OCI-LY1 (cell line): ENCODE results near the gene DUSP5.

Source experiments
- H2AFZ ChIP-seq: fragments of 200-600 bp; sonication (generic), shearing (Covaris generic); 2 replicates; pipeline ENCODE4 v1.6.0; 2014; ENCODE audit warnings: antibody characterized with exemption, mild to moderate bottlenecking, low read length
- H3F3A ChIP-seq: fragments of 200-600 bp; sonication (generic), shearing (Covaris generic); 2 replicates; pipeline ENCODE4 v1.6.0; 2014; ENCODE audit warnings: mild to moderate bottlenecking, antibody characterized with exemption, low read length, moderate library complexity; ENCODE audit not compliant: insufficient read depth
- H3K27ac ChIP-seq: fragments of 200-600 bp; sonication (generic); 2 replicates; pipeline ENCODE4 v1.5.1; 2014; ENCODE audit warnings: low read length, mixed run types, mild to moderate bottlenecking, low read depth; ENCODE audit not compliant: poor library complexity, severe bottlenecking
- H3K27me3 ChIP-seq: fragments of 200-600 bp; sonication (generic); 2 replicates; pipeline ENCODE4 v1.6.0; 2014; ENCODE audit warnings: antibody characterized with exemption, mild to moderate bottlenecking, low read length, moderate library complexity; ENCODE audit not compliant: insufficient read depth
- H3K36me3 ChIP-seq: fragments of 200-600 bp; sonication (generic); 2 replicates; pipeline ENCODE4 v1.6.1; 2014; ENCODE audit warnings: mild to moderate bottlenecking, antibody characterized with exemption, low read length, moderate library complexity, mixed read lengths; ENCODE audit not compliant: insufficient read depth
- H3K4me1 ChIP-seq: fragments of 200-600 bp; sonication (generic); 2 replicates; pipeline ENCODE4 v1.5.1; 2014; ENCODE audit warnings: mild to moderate bottlenecking, low read length, moderate library complexity; ENCODE audit not compliant: insufficient read depth, severe bottlenecking
- H3K4me2 ChIP-seq: fragments of 200-600 bp; sonication (generic), shearing (Covaris generic); 2 replicates; pipeline ENCODE4 v1.6.1; 2014; ENCODE audit warnings: low read length
- H3K4me3 ChIP-seq: fragments of 200-600 bp; sonication (generic); 2 replicates; pipeline ENCODE4 v1.5.1; 2014; ENCODE audit warnings: low read length, low read depth, mild to moderate bottlenecking, mixed read lengths; ENCODE audit not compliant: poor library complexity, severe bottlenecking
- H3K79me2 ChIP-seq: fragments of 200-600 bp; shearing (Covaris generic); 2 replicates; pipeline ENCODE4 v1.6.1; 2016; ENCODE audit warnings: mixed run types, low read length, mixed read lengths; ENCODE audit not compliant: insufficient read depth
- H3K9ac ChIP-seq: fragments of 200-600 bp; sonication (generic), shearing (Covaris generic); 2 replicates; pipeline ENCODE4 v1.6.1; 2014; ENCODE audit warnings: mild to moderate bottlenecking, low read length, mixed read lengths
- H3K9me2 ChIP-seq: fragments of 200-600 bp; sonication (generic), shearing (Covaris generic); 2 replicates; pipeline ENCODE4 v1.6.1; 2014; ENCODE audit warnings: low read depth, mild to moderate bottlenecking, low read length, mixed read lengths
- H3K9me3 ChIP-seq: fragments of 200-600 bp; shearing (Covaris generic); 2 replicates; pipeline ENCODE4 v1.6.1; 2014; ENCODE audit warnings: low read length, mixed read lengths
- H4K20me1 ChIP-seq: fragments of 200-600 bp; sonication (generic), shearing (Covaris generic); 2 replicates; pipeline ENCODE4 v1.6.0; 2016; ENCODE audit warnings: mild to moderate bottlenecking, low read length; ENCODE audit not compliant: insufficient read depth
- EZH2 ChIP-seq: fragments of 200-600 bp; sonication (generic), shearing (Covaris generic); IDR thresholded peaks from 2 replicates; pipeline ENCODE4 v1.8.0; 2017; ENCODE audit warnings: borderline replicate concordance, mixed run types, mild to moderate bottlenecking, antibody characterized with exemption, low read length, moderate library complexity, mixed read lengths
- TF ChIP-seq, protein P1 (sequence below): fragments of 200-600 bp; sonication (generic), shearing (Covaris generic); IDR thresholded peaks from 2 replicates; pipeline ENCODE4 v1.5.1; 2017; ENCODE audit warnings: mild to moderate bottlenecking, antibody characterized with exemption, low read length, moderate library complexity, mixed read lengths

Gene DUSP5

DNA sequence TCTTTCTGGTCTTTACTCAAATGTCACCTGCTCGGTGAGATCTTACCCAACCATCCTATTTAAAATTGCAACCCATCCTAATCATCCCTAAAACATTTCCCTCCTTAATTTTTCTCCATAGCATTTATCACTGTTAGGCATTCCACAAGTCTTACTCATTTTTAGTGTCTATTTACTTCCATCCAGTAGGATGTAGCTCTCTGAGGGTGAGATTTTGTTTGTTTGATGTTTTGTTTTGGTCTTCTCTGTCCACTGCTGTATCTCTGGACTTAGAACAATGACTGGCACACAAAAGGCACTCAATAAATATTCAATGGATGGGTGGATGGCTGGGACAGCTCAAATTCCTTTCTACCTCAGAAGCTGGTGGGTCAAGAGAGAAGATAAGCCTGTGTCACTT lies 15.8 kb upstream of the DUSP5 start:
- Histone ChIP-seq H3K79me2 (no peaks in the 10 kb centered on the region), H3K4me1 (no peaks in the 10 kb centered on the region), H3K4me2 (no peak overlapping the region), H4K20me1 (no peaks in the 10 kb centered on the region), H3K27me3 (peaks cover 4% of the 10 kb centered on the region), H3F3A (no peaks in the 10 kb centered on the region), H3K36me3 (no peaks in the 10 kb centered on the region), H3K9me2 (no peaks in the 10 kb centered on the region), H3K27ac (no peak overlapping the region), H3K9me3 (no peaks in the 10 kb centered on the region), H3K9ac (no peak overlapping the region), H3K4me3 (no peak overlapping the region), H2AFZ (no peak overlapping the region)
- TF ChIP-seq, protein P1, sequence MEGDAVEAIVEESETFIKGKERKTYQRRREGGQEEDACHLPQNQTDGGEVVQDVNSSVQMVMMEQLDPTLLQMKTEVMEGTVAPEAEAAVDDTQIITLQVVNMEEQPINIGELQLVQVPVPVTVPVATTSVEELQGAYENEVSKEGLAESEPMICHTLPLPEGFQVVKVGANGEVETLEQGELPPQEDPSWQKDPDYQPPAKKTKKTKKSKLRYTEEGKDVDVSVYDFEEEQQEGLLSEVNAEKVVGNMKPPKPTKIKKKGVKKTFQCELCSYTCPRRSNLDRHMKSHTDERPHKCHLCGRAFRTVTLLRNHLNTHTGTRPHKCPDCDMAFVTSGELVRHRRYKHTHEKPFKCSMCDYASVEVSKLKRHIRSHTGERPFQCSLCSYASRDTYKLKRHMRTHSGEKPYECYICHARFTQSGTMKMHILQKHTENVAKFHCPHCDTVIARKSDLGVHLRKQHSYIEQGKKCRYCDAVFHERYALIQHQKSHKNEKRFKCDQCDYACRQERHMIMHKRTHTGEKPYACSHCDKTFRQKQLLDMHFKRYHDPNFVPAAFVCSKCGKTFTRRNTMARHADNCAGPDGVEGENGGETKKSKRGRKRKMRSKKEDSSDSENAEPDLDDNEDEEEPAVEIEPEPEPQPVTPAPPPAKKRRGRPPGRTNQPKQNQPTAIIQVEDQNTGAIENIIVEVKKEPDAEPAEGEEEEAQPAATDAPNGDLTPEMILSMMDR: no peak
- no peak for TF ChIP-seq EZH2

DNA sequence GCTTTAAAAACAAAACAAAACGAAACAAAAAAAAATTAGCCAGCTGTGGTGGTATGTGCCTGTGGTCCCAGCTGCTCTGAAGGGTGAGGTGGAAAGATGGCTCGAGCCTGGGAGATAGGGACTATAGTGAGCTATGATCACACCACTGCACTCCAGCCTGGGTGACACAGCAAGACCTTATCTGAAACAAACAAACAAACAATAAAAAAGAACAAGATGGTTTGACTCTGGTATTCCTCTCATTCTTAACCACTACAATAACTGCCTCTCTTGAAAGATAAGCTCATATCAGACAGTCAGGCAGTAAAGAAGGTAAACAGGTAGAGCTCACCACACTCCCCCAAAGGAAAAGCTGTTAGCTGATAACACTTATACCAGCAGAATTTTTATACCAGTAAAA lies 14.1 kb upstream of the DUSP5 start:
- H2AFZ ChIP-seq: no peak overlapping the region
- H3K9me3 ChIP-seq: no peaks in the 10 kb centered on the region
- no peaks in the 10 kb centered on the region for H3K4me1 ChIP-seq
- H3K27me3 ChIP-seq: peaks cover 4% of the 10 kb centered on the region
- H3K9me2 ChIP-seq: no peaks in the 10 kb centered on the region
- H3K4me3 ChIP-seq: no peak overlapping the region
- no peaks in the 10 kb centered on the region for H3K79me2 ChIP-seq
- H3F3A ChIP-seq: no peaks in the 10 kb centered on the region
- no peaks in the 10 kb centered on the region for H4K20me1 ChIP-seq
- no peaks in the 10 kb centered on the region for H3K36me3 ChIP-seq
- no peak overlapping the region for H3K27ac ChIP-seq
- TF ChIP-seq, protein P1: no peak
- no peak for TF ChIP-seq EZH2
- no peak overlapping the region for H3K9ac ChIP-seq
- no peak overlapping the region for H3K4me2 ChIP-seq

DNA sequence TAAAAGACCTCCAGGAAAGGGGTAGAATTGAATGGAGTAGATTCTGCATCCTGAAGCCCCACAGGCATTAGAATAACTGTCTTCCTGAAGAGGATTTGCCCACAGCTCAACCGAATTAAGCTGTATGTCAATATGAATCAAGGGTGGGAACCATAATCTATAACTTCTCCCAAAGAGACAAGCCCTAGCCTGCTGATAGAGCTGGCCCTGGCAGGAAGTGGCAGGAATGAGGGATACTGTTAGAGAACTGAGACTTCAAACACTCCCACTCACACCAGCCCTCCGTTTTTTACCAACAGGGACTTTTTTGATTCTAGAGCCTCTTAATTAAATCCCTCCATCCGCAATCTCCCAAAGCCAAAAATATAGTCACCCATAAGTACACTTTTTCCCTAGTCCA lies 12.2 kb upstream of the DUSP5 start:
- Histone ChIP-seq H3K4me1 (no peaks in the 10 kb centered on the region), H3K79me2 (no peaks in the 10 kb centered on the region), H3K4me2 (no peak overlapping the region), H4K20me1 (no peaks in the 10 kb centered on the region), H2AFZ (no peak overlapping the region), H3K27ac (no peak overlapping the region), H3K9me2 (no peaks in the 10 kb centered on the region), H3K36me3 (no peaks in the 10 kb centered on the region), H3K27me3 (peaks cover 4% of the 10 kb centered on the region), H3F3A (no peaks in the 10 kb centered on the region), H3K9ac (no peak overlapping the region), H3K4me3 (no peak overlapping the region), H3K9me3 (no peaks in the 10 kb centered on the region)
- TF ChIP-seq, protein P1: no peak
- TF ChIP-seq EZH2: no peak
